BE2C (cell line): ENCODE data around the gene PCCB.
"Not testable (repeated sequence)": the region's sequence is repeated elsewhere in the genome, so short reads cannot be mapped to it uniquely, and the experiment has no call there.

Experiments used
- DNase-seq: peaks from one replicate; pipeline ENCODE4 v3.0.0-alpha.2; 2020
- H3K27me3 ChIP-seq: fragments of 250-450 bp; sonication (Bioruptor Pico); 2 replicates; pipeline ENCODE4 v1.5.1; 2020; ENCODE audit warnings: mild to moderate bottlenecking
- H3K36me3 ChIP-seq: fragments of 250-450 bp; sonication (Bioruptor Pico); 2 replicates; pipeline ENCODE4 v1.5.1; 2020; ENCODE audit warnings: mild to moderate bottlenecking
- H3K4me1 ChIP-seq: fragments of 250-450 bp; sonication (Bioruptor Pico); 2 replicates; pipeline ENCODE4 v1.5.1; 2020
- H3K4me3 ChIP-seq: 2 replicates; pipeline ENCODE4 v1.5.1; 2011; ENCODE audit warnings: low read depth, low read length
- H3K9me3 ChIP-seq: fragments of 250-450 bp; sonication (Bioruptor Pico); 2 replicates; pipeline ENCODE4 v1.5.1; 2020
- CTCF ChIP-seq: IDR thresholded peaks from 2 replicates; pipeline ENCODE4 v1.5.1; 2012; ENCODE audit warnings: mild to moderate bottlenecking, low read depth, low read length

The PCCB gene

GRCh38 chr3:136332302-136332701 is 82.2 kb downstream of the PCCB start:
- Histone ChIP-seq H3K27me3 (no peaks in the 10 kb centered on the region), H3K36me3 (peaks cover 13% of the 10 kb centered on the region), H3K4me3 (no peak overlapping the region), H3K9me3 (no peaks in the 10 kb centered on the region), H3K4me1 (peaks cover 4% of the 10 kb centered on the region; the same call in 1 of the 2 replicates)
- no peak for TF ChIP-seq CTCF
- no peak for DNase-seq

GRCh38 chr3:136332776-136333175 is 82.6 kb downstream of the PCCB start:
- H3K36me3 ChIP-seq = peaks cover 11% of the 10 kb centered on the region
- H3K4me3 ChIP-seq = no peak overlapping the region
- H3K4me1 ChIP-seq = peaks cover 4% of the 10 kb centered on the region; the same call in 1 of the 2 replicates
- no peaks in the 10 kb centered on the region for H3K27me3 ChIP-seq
- no peak for TF ChIP-seq CTCF
- DNase-seq = no peak
- no peaks in the 10 kb centered on the region for H3K9me3 ChIP-seq

GRCh38 chr3:136334209-136334608 is 84.1 kb downstream of the PCCB start:
- Histone ChIP-seq H3K36me3 (peaks cover 10% of the 10 kb centered on the region), H3K27me3 (no peaks in the 10 kb centered on the region), H3K4me1 (peaks cover 4% of the 10 kb centered on the region; the same call in 1 of the 2 replicates), H3K9me3 (no peaks in the 10 kb centered on the region), H3K4me3 (no peak overlapping the region)
- TF ChIP-seq CTCF = no peak
- no peak for DNase-seq

GRCh38 chr3:136334726-136335125 is 84.6 kb downstream of the PCCB start:
- H3K27me3 ChIP-seq, H3K9me3 ChIP-seq, H3K4me1 ChIP-seq, H3K4me3 ChIP-seq, DNase-seq: not testable (repeated sequence)
- peaks cover 10% of the 10 kb centered on the region for H3K36me3 ChIP-seq

- Histone ChIP-seq H3K36me3 (peaks cover 10% of the 10 kb centered on the region), H3K9me3 (no peaks in the 10 kb centered on the region), H3K4me3 (no peak overlapping the region), H3K4me1 (no peaks in the 10 kb centered on the region), H3K27me3 (no peaks in the 10 kb centered on the region)
- no peak for TF ChIP-seq CTCF
- DNase-seq = no peak
Measured at GRCh38 chr3:136336329-136337100, 86.4 kb downstream of the PCCB start.

GRCh38 chr3:136343446-136343845 is 93.3 kb downstream of the PCCB start:
- no peak for DNase-seq
- no peaks in the 10 kb centered on the region for H3K9me3 ChIP-seq
- peaks cover 3% of the 10 kb centered on the region for H3K36me3 ChIP-seq
- no peak overlapping the region for H3K4me3 ChIP-seq
- H3K27me3 ChIP-seq = no peaks in the 10 kb centered on the region
- TF ChIP-seq CTCF = no peak
- H3K4me1 ChIP-seq = no peaks in the 10 kb centered on the region; the same call in 1 of the 2 replicates
